Activated T-helper 9 cell treated with anti-CD3 and anti-CD28 coated beads, Interleukin-2, amount 50 U/mL, for 16 hours (primary cell): ENCODE data around the gene EPHA6.

Experiments
- DNase-seq: peaks from one replicate; pipeline ENCODE4 v3.0.0-alpha.2; 2020; ENCODE audit warnings: low read depth

Gene EPHA6

DNA sequence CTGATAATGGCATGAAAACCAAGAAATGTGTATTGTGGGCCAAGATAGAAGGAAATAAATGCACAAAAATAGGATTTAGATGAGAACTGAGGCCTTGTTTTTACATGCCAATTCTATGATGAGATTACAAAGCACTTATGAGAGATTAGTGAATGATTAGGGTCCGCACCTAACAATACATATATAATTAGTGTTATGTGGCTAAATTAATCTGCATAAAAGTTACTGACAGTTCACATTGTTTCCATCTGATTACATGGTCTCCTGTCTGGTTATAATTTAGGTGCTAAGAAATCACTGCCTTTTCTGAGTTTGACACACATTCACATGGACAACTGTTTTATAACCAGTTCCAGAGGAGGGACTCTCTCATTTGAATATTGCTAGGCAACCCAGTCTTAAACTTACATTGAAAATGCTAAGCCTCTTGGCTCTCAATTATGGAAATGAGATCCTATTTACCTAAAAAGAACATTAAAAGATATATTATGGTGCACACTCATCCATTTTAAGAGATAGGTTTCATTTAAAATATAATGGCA, 833.1 kb downstream of the EPHA6 start:
- DNase-seq = no peak

DNA sequence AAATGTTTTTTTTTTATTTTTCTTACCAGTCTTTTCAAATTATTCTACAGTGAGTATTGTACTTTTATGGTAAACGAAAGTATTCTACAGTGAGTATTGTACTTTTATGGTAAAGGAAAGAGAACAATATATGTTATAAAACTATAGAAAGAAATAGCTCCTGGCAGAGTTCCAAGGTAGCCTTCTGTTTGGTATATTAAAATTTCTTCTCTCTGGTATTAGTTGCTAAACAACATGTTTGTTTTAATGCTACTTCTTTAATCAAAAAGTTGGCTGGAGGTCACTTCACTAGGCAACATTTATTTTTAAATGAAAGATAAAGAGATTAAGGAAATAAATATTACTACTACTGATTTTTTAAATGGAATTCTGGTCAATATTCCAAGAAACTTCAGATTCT, 841.6 kb downstream of the EPHA6 start:
- no peak for DNase-seq

GRCh38 chr3:97656638-97657037, 842.2 kb downstream of the EPHA6 start:
- DNase-seq = no peak

DNA sequence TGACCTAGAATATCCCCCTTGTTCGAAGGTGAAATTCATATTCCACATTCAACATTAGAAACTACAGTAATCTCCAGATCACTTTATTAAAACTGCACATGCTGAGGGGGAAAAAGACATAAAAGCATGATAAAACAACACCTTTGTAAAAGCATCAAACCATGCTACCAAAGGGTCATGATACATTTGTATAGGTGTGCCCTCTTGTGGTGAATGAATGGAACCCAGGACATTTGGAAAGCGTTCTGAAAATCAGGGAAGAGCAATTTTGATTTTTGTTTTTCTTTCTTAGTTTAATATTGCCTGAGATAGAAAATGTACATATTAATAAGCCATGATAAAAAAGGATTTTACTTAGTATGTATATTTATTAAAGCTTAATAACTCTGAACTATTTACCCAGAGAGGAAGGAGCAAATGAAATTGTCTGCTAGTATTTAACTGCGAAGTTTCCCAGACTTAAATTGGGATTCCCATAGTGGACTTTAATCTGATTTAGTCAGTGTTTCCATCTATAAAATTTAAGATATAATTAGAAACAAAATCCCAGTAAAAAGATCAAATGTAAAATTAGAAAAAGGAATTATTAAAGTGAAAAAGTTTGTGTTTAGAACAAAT, 844.4 kb downstream of the EPHA6 start:
- no peak for DNase-seq

DNA sequence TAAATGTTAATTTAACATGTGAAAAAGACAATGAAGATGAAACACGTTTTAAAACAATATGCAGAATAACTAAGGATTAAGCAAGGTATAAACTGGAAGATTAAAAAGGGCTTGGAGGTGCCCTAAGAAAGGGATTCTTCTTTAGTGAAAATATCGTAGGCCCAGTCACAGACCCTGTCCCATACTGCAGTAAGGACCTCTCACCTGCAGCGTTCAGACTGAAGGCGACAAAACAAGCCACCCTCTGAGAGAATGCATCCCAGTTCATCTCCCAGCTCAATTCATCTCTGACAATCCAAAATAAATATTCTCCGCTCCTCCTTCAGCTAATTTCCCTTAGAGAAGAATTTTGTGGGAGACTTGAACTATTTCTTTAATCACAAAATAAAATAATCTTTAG, 847.9 kb downstream of the EPHA6 start:
- no peak for DNase-seq

- DNase-seq = no peak
These were observed 848.4 kb downstream of the EPHA6 start for GRCh38 chr3:97662762-97663161.

DNA sequence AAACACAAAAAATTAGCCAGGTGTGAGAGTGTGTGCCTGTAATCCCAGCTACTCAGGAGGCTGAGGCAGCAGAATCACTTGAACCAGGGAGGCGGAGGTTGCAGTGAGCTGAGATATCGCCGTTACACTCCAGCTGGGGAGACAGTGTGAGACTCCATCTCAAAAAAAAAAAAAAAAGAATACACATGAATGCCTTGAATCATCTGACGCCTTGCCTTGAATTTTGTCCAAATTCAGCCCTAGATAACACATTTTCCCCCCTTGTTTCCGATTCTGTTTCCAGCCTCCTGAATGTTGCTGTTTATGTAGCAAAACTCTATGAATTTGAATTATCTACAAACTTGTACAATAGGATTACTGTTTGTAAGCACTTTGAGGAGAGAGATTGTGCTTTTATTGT, 851.5 kb downstream of the EPHA6 start:
- DNase-seq = no peak

GRCh38 chr3:97670952-97671351, 856.6 kb downstream of the EPHA6 start:
- DNase-seq = no peak

DNA sequence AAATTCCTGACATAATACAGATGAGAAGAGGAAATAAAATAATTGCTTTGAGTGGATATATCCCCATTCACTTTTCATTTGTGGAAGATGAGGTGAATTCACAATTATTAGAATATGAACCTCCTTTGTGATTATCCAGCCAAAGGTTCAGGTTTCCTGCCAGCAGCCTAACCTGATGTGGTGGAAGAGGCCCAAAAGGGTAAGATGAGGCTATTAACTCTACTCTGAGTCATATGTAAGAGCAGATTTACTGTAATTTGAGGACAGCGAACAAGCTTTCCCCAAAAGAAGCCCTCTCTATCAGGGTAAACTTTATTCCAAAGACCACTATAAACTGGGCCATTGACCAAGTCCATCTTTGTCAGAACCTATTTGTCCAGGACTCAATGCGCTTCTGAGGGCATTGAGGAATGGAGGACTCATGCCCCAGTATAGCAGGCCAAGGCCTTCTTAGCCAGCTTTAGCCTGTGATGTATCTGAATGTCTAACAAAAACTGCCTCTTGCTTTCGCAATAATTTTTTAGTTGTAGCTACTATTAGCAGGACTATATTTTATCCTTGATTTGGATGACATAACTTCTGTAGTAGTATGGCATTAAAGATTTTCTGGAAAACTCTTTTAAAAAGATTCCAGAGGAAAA, 859.1 kb downstream of the EPHA6 start:
- no peak for DNase-seq

DNA sequence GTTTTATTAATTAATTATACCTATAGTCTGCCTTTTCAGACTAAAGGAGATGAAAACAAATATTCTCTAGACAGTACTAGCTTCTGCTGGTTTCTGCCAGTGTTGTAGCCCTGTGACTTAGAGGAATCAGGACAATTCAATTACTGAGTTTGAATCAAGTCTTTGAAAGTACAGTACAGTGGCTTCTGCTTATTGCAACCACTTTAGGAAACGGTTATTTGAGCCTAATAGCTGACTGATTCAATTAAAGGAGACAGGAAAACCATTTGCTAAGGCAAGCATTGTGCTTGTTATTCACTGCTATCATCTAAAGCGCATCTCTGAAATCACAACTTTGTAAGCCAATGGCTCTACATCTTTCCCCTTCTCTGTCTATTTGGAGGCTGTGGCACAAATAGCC, 860.1 kb downstream of the EPHA6 start:
- no peak for DNase-seq

GRCh38 chr3:97680210-97680609, 865.8 kb downstream of the EPHA6 start:
- DNase-seq = no peak

DNA sequence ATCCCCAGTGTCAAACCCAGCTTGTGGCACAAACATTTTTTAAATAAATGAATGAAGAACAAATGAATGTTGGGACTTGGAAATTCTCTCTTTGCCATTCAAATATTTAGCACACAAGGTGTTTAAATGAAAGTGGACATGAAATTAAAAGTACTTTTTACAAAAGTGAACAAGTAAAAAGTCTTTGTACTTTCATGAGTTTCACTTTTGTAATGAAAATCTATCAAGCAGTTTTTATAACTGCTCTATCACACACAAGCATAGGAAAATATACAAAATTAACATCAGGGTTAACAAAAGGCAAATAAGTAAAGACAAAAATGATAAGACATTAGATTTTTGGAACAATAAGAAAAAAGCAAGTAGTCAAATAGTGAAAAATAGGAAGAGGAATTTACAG, 866.3 kb downstream of the EPHA6 start:
- DNase-seq = no peak

DNA sequence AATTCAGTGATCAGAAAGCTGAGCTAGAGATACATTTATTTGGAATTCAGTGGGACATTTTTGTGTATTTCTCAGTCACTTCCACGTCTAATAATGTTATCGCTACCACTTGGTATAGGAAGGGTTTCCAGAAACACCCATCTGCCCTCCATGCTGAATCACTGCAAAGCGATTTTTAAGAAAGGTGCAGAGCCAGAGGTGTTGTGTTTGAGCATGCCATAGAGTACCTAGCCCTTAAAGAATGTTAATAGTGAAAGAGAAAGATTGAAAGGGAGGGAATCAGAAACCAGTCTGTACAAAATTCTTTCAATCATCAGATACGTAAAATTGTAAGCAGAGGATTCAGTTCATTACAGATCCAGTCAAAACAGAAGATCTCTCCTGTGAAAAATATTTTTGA, 870.1 kb downstream of the EPHA6 start:
- DNase-seq = no peak

GRCh38 chr3:97686258-97686657, 871.9 kb downstream of the EPHA6 start:
- no peak for DNase-seq

DNA sequence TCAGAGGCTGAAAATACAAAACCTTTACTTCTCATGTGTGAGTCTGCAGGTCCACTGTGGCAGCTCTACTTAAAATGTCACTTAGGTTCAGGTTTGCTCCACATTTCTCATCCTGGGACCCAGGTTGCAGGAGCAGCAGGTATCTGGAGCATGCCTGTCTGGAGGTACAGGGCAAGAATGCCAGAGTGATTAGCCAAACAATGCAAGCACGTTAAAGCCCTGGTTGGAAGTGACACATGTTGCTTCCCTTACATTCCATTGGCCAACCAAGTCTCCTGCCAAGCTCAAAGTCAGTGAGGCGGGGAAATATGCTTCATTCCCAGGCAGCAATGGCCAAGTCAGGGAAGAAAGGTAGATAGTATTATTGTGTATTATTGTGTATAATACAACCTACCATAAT, 873.3 kb downstream of the EPHA6 start:
- DNase-seq = no peak

DNA sequence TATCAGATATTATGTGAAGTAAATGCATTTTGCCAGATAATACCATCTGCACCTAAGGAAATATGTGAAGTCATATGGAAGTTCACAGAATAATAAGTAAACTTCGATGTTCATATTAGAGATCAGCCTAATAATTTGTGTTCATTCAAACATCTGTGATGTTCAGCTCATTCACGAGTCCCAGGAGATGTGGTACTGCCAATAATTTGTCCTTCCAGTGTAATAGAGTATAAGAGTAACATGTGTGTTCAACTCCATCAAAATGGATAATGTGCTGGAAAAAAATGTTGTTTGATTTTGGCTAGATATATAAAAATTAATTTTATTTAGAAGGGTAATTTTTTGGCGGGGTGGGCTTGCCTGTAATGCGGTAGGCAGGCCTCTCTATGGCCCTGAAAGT, 874.7 kb downstream of the EPHA6 start:
- no peak for DNase-seq

GRCh38 chr3:97689962-97690361, 875.6 kb downstream of the EPHA6 start:
- no peak for DNase-seq

- DNase-seq = no peak
These were observed 877.0 kb downstream of the EPHA6 start for GRCh38 chr3:97691354-97691753.

DNA sequence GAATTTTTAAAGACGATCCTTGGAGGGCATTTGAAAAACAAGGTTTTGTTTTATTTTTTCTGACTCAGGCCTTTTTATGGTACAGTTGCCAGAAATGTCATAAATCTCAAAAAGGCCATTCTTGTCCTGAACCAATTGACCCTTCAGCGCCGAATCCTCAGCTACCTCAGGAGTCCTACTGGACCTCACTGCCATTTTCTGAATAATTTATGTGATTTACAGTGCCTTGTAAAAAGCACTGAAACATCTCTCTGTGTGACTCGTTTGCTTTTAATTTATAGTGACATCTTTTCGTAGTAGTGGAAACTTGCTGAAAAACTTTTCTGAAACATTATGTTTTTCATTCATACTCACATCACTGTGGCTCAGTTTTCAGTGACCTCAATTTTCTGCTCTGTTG, 878.0 kb downstream of the EPHA6 start:
- no peak for DNase-seq

DNA sequence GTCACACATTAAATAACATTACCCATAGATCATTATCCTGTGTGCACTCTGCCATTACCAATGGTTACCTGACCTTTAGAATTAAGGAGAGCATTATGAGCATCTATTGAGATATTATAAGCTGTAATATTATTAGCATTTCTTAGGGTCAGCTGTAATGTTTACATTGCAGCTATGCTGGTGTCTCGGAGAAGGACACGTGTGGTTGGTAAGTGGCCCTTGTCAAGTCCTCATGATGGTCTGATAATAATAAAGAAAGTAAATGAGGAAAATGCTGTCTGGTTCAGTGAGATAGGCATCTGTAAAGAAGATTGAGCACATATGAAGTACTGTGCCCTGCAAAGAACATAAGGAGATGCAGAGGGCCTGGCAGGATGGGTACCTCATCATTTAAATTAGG, 878.4 kb downstream of the EPHA6 start:
- DNase-seq = no peak

GRCh38 chr3:97694876-97695275, 880.5 kb downstream of the EPHA6 start:
- DNase-seq = no peak

GRCh38 chr3:97698691-97699090, 884.3 kb downstream of the EPHA6 start:
- DNase-seq = no peak

- no peak for DNase-seq
These were observed 885.5 kb downstream of the EPHA6 start for GRCh38 chr3:97699889-97700288.

GRCh38 chr3:97705764-97706163, 891.4 kb downstream of the EPHA6 start:
- no peak for DNase-seq
